ENCODE data around the gene TLL2.

GRCh38 chr10:96513305-96513697 is 425 bp downstream of the TLL2 start:
- TF ChIP-seq GATA2 (IDR thresholded peaks at IDR 0.05; ENCODE audit: low read depth, low read length): no peak
- no peak for TF ChIP-seq GATA3 (IDR thresholded peaks at IDR 0.05; ENCODE audit: low read depth, low read length)

All from SH-SY5Y (cell line).